ENCODE results near the gene AMIGO3.

Gene AMIGO3

GRCh38 chr3:49716169-49716568 is 3.3 kb downstream of the AMIGO3 start:
- TF ChIP-seq EZH2phosphoT487 (IDR thresholded peaks at IDR 0.05; ENCODE audit: low read depth), result no peak
- TF ChIP-seq CTCF (IDR thresholded peaks at IDR 0.05; ENCODE audit: low read depth, low read length), result no peak
- Histone ChIP-seq H3K9me3 (ENCODE audit: insufficient read depth, low read length) (no peaks in the 10 kb centered on the region), H3K27me3 (ENCODE audit: low read depth, low read length) (no peaks in the 10 kb centered on the region), H3K36me3 (replicated peaks; ENCODE audit: low read depth, low read length) (peaks cover 37% of the 10 kb centered on the region), H3K9ac (ENCODE audit: low read length) (no peak overlapping the region), H2AFZ (ENCODE audit: low read depth, low read length) (no peak overlapping the region), H3K4me2 (ENCODE audit: low read length) (no peak overlapping the region), H3K4me1 (ENCODE audit: low read length) (no peaks in the 10 kb centered on the region), H3K4me3 (ENCODE audit: low read length) (no peak overlapping the region), H4K20me1 (ENCODE audit: insufficient read depth, low read length) (no peaks in the 10 kb centered on the region), H3K79me2 (ENCODE audit: low read length) (no peaks in the 10 kb centered on the region; the same call in 1 of the 2 replicates), H3K27ac (ENCODE audit: low read length) (no peak overlapping the region)

GRCh38 chr3:49715611-49716121 is 3.8 kb downstream of the AMIGO3 start:
- no peak for TF ChIP-seq EZH2phosphoT487 (IDR thresholded peaks at IDR 0.05; ENCODE audit: low read depth)
- TF ChIP-seq CTCF (IDR thresholded peaks at IDR 0.05; ENCODE audit: low read depth, low read length), result no peak
- Histone ChIP-seq H4K20me1 (ENCODE audit: insufficient read depth, low read length) (no peaks in the 10 kb centered on the region), H3K27ac (ENCODE audit: low read length) (no peak overlapping the region), H3K4me2 (ENCODE audit: low read length) (no peak overlapping the region), H3K79me2 (ENCODE audit: low read length) (no peaks in the 10 kb centered on the region), H3K4me3 (ENCODE audit: low read length) (no peak overlapping the region), H3K9ac (ENCODE audit: low read length) (no peak overlapping the region), H3K4me1 (ENCODE audit: low read length) (no peaks in the 10 kb centered on the region), H3K36me3 (replicated peaks; ENCODE audit: low read depth, low read length) (peaks cover 32% of the 10 kb centered on the region), H2AFZ (ENCODE audit: low read depth, low read length) (no peak overlapping the region), H3K27me3 (ENCODE audit: low read depth, low read length) (no peaks in the 10 kb centered on the region), H3K9me3 (ENCODE audit: insufficient read depth, low read length) (no peaks in the 10 kb centered on the region)

- no peak for TF ChIP-seq CTCF (IDR thresholded peaks at IDR 0.05; ENCODE audit: low read depth, low read length)
- TF ChIP-seq EZH2phosphoT487 (IDR thresholded peaks at IDR 0.05; ENCODE audit: low read depth), result no peak
- Histone ChIP-seq H3K27me3 (ENCODE audit: low read depth, low read length) (no peaks in the 10 kb centered on the region), H3K9ac (ENCODE audit: low read length) (no peak overlapping the region), H4K20me1 (ENCODE audit: insufficient read depth, low read length) (no peaks in the 10 kb centered on the region), H3K4me2 (ENCODE audit: low read length) (no peak overlapping the region), H3K9me3 (ENCODE audit: insufficient read depth, low read length) (no peaks in the 10 kb centered on the region), H3K4me1 (ENCODE audit: low read length) (no peaks in the 10 kb centered on the region), H2AFZ (ENCODE audit: low read depth, low read length) (no peak overlapping the region), H3K4me3 (ENCODE audit: low read length) (no peak overlapping the region), H3K79me2 (ENCODE audit: low read length) (no peaks in the 10 kb centered on the region), H3K27ac (ENCODE audit: low read length) (no peak overlapping the region), H3K36me3 (replicated peaks; ENCODE audit: low read depth, low read length) (peaks cover 30% of the 10 kb centered on the region)
These were observed 4.5 kb downstream of the AMIGO3 start for GRCh38 chr3:49714728-49715550.

GRCh38 chr3:49713336-49714105 is 6.0 kb downstream of the AMIGO3 start:
- Histone ChIP-seq H3K27ac (ENCODE audit: low read length) (no peak overlapping the region), H2AFZ (ENCODE audit: low read depth, low read length) (no peak overlapping the region), H3K4me1 (ENCODE audit: low read length) (no peaks in the 10 kb centered on the region), H3K79me2 (ENCODE audit: low read length) (no peaks in the 10 kb centered on the region), H3K36me3 (replicated peaks; ENCODE audit: low read depth, low read length) (peaks cover 21% of the 10 kb centered on the region), H4K20me1 (ENCODE audit: insufficient read depth, low read length) (no peaks in the 10 kb centered on the region), H3K4me3 (ENCODE audit: low read length) (no peak overlapping the region), H3K27me3 (ENCODE audit: low read depth, low read length) (no peaks in the 10 kb centered on the region), H3K9me3 (ENCODE audit: insufficient read depth, low read length) (no peaks in the 10 kb centered on the region), H3K4me2 (ENCODE audit: low read length) (no peak overlapping the region), H3K9ac (ENCODE audit: low read length) (no peak overlapping the region)
- TF ChIP-seq EZH2phosphoT487 (IDR thresholded peaks at IDR 0.05; ENCODE audit: low read depth), result no peak
- TF ChIP-seq CTCF (IDR thresholded peaks at IDR 0.05; ENCODE audit: low read depth, low read length), result no peak
